Measurements from ENCODE around the gene KXD1. TPM values are rescaled to one million over a fixed set of nuclear protein-coding genes. Genes with fewer than 3 reads are reported as not detected.
A peak's percentile ranks its signal among the peaks of the same experiment; 100 is the strongest.

Gene KXD1
- total RNA-seq, 2 donors from 2014 or later: 60.7 to 114 TPM

- H3K9me3 ChIP-seq: no peaks in the 10 kb centered on the region
- no peak overlapping the region for H3K27ac ChIP-seq
- no peak for DNase-seq (ENCODE audit: low spot score)
- peaks cover 0 to 13% of the 10 kb centered on the region in 2 donors for H3K4me1 ChIP-seq
- H3K27me3 ChIP-seq: no peaks in the 10 kb centered on the region
- TF ChIP-seq CTCF (IDR thresholded peaks at IDR 0.05): no peak
- no peak overlapping the region for H3K4me3 ChIP-seq
- H3K36me3 ChIP-seq: peaks cover 66% of the 10 kb centered on the region
These were observed 9.3 kb downstream of the KXD1 start for GRCh38 chr19:18566953-18567352.

GRCh38 chr19:18568367-18568766 is 10.7 kb downstream of the KXD1 start:
- H3K27me3 ChIP-seq: no peaks in the 10 kb centered on the region
- peaks cover 63% of the 10 kb centered on the region for H3K36me3 ChIP-seq
- no peak for DNase-seq (ENCODE audit: low spot score)
- no peak for TF ChIP-seq CTCF (IDR thresholded peaks at IDR 0.05)
- H3K4me1 ChIP-seq: peaks cover 0 to 18% of the 10 kb centered on the region in 2 donors
- H3K4me3 ChIP-seq: no peak overlapping the region
- no peaks in the 10 kb centered on the region for H3K9me3 ChIP-seq
- H3K27ac ChIP-seq: no peak overlapping the region

GRCh38 chr19:18571564-18572344 is 14.1 kb downstream of the KXD1 start, which contains the start of gene UBA52:
TSS of gene UBA52 (plus strand) at chr19:18571857. CDS start at chr19:18573301, 1,444 bp downstream.
- Histone ChIP-seq H3K9me3 (no peaks in the 10 kb centered on the region), H3K4me3 (peak within 1 kb of the TSS; percentile 83 to 98), H3K4me1 (peaks cover 0 to 22% of the 10 kb centered on the region in 2 donors), H3K27me3 (no peaks in the 10 kb centered on the region), H3K36me3 (peaks cover 61% of the 10 kb centered on the region), H3K27ac (peak within 1 kb of the TSS; percentile 91 to 97)
- DNase-seq (ENCODE audit: low spot score): peak; percentile 99
- no peak for TF ChIP-seq CTCF (IDR thresholded peaks at IDR 0.05)

- H3K4me3 ChIP-seq: no peak overlapping the region
These were observed 17.1 kb downstream of the KXD1 start for GRCh38 chr19:18574691-18575291.

GRCh38 chr19:18576383-18576782 is 18.7 kb downstream of the KXD1 start:
- peaks cover 36% of the 10 kb centered on the region for H3K36me3 ChIP-seq
- TF ChIP-seq CTCF (IDR thresholded peaks at IDR 0.05): no peak
- no peaks in the 10 kb centered on the region for H3K9me3 ChIP-seq
- no peak overlapping the region for H3K27ac ChIP-seq
- no peaks in the 10 kb centered on the region for H3K27me3 ChIP-seq
- peaks cover 0 to 17% of the 10 kb centered on the region in 2 donors for H3K4me1 ChIP-seq
- DNase-seq (ENCODE audit: low spot score): no peak
- no peak overlapping the region for H3K4me3 ChIP-seq

More at GRCh38 chr19:18574691-18575291, 17.1 kb downstream of the KXD1 start:
- Histone ChIP-seq H3K9me3 (no peaks in the 10 kb centered on the region), H3K36me3 (peaks cover 36% of the 10 kb centered on the region), H3K4me1 (peaks cover 0 to 22% of the 10 kb centered on the region in 2 donors), H3K27me3 (no peaks in the 10 kb centered on the region), H3K27ac (no peak overlapping the region)
- no peak for DNase-seq (ENCODE audit: low spot score)
- TF ChIP-seq CTCF (IDR thresholded peaks at IDR 0.05): no peak
